Liver (tissue), 9 donors: Measurements from ENCODE around the gene ACAT2. TPM values are rescaled to one million over a fixed set of nuclear protein-coding genes. Genes with fewer than 3 reads are reported as not detected.

Experiments
- DNase-seq: peaks from one replicate; pipeline ENCODE4 v3.0.0-alpha.2; 2017; ENCODE audit warnings: low spot score
- H3K27ac ChIP-seq, 2 donors: one replicate each; pipeline ENCODE4 v1.7.0; 2013; ENCODE audit warnings: inconsistent platforms in 2 of 2, low read length in 2 of 2, control low read depth in 1 of 2, low read depth in 1 of 2, mild to moderate bottlenecking in 1 of 2
- H3K27me3 ChIP-seq, 4 donors: one replicate each; pipeline versions ENCODE4 v1.6.1 to v1.7.0; 2013; ENCODE audit warnings: low read length in 3 of 4, inconsistent platforms in 1 of 4, mild to moderate bottlenecking in 1 of 4, moderate library complexity in 1 of 4; ENCODE audit not compliant: control insufficient read depth in 4 of 4, insufficient read depth in 4 of 4
- H3K36me3 ChIP-seq, 4 donors: one replicate each; pipeline versions ENCODE4 v1.6.1 to v1.7.0; 2013; ENCODE audit warnings: low read length in 3 of 4, mild to moderate bottlenecking in 3 of 4, low read depth in 1 of 4, moderate library complexity in 1 of 4; ENCODE audit not compliant: control insufficient read depth in 4 of 4, insufficient read depth in 3 of 4
- H3K4me1 ChIP-seq, 4 donors: one replicate each; pipeline versions ENCODE4 v1.6.1 to v1.7.0; 2013; ENCODE audit warnings: low read length in 3 of 4, mild to moderate bottlenecking in 3 of 4, moderate library complexity in 1 of 4; ENCODE audit not compliant: control insufficient read depth in 4 of 4, insufficient read depth in 4 of 4
- H3K4me3 ChIP-seq, 3 donors: one replicate each; pipeline versions ENCODE4 v1.6.1 to v1.7.0; 2013; ENCODE audit warnings: low read length in 3 of 3, control low read depth in 1 of 3, low read depth in 1 of 3, mild to moderate bottlenecking in 1 of 3
- H3K9ac ChIP-seq, 2 donors: one replicate each; pipeline ENCODE4 v1.7.0; 2013; ENCODE audit warnings: low read length in 2 of 2, mild to moderate bottlenecking in 2 of 2, moderate library complexity in 2 of 2, control low read depth in 1 of 2, low read depth in 1 of 2
- H3K9me3 ChIP-seq, 4 donors: one replicate each; pipeline versions ENCODE4 v1.6.1 to v1.7.0; 2013; ENCODE audit warnings: low read length in 3 of 4; ENCODE audit not compliant: control insufficient read depth in 4 of 4
- ATF3 ChIP-seq: IDR thresholded peaks from 2 replicates; pipeline ENCODE4 v1.6.1; 2016; ENCODE audit warnings: antibody characterized with exemption
- CTCF ChIP-seq: fragments of 150-350 bp; IDR thresholded peaks from 2 replicates; pipeline ENCODE4 v1.5.1; 2017; ENCODE audit warnings: improper control_type of control experiment, low read depth, low read length; ENCODE audit not compliant: missing input control
- EGR1 ChIP-seq, 2 donors: IDR thresholded peaks; 2 replicates each; pipeline ENCODE4 v1.6.1; 2016 to 2018; ENCODE audit warnings: antibody characterized with exemption in 2 of 2, low read depth in 2 of 2
- FOXA1 ChIP-seq: IDR thresholded peaks from 2 replicates; pipeline ENCODE4 v1.6.1; 2016; ENCODE audit warnings: antibody characterized with exemption
- FOXA2 ChIP-seq: IDR thresholded peaks from 2 replicates; pipeline ENCODE4 v1.6.1; 2016; ENCODE audit warnings: antibody characterized with exemption
- GABPA ChIP-seq, 2 donors: IDR thresholded peaks in 1 of 2; conservative IDR thresholded peaks in 1 of 2; 2 replicates each; pipeline ENCODE4 v1.6.1; 2016; ENCODE audit warnings: antibody characterized with exemption in 2 of 2, mild to moderate bottlenecking in 1 of 2, moderate library complexity in 1 of 2
- HNF4A ChIP-seq, 2 donors: conservative IDR thresholded peaks; 2 replicates each; pipeline ENCODE4 v1.6.1; 2016; ENCODE audit warnings: antibody characterized with exemption in 2 of 2, mild to moderate bottlenecking in 2 of 2
- HNF4G ChIP-seq: IDR thresholded peaks from 2 replicates; pipeline ENCODE4 v1.6.1; 2016; ENCODE audit warnings: antibody characterized with exemption
- JUND ChIP-seq, 2 donors: IDR thresholded peaks; 2 replicates each; pipeline ENCODE4 v1.6.1; 2016; ENCODE audit warnings: antibody characterized with exemption in 2 of 2
- MAX ChIP-seq: IDR thresholded peaks from 2 replicates; pipeline ENCODE4 v1.6.1; 2016; ENCODE audit warnings: antibody characterized with exemption
- NR2F2 ChIP-seq: IDR thresholded peaks from 2 replicates; pipeline ENCODE4 v1.6.1; 2016; ENCODE audit warnings: antibody characterized with exemption
- RAD21 ChIP-seq, 2 donors: IDR thresholded peaks; 2 replicates each; pipeline ENCODE4 v1.6.1; 2016; ENCODE audit warnings: antibody characterized with exemption in 2 of 2, mild to moderate bottlenecking in 2 of 2
- REST ChIP-seq: IDR thresholded peaks from 2 replicates; pipeline ENCODE4 v1.6.1; 2016; ENCODE audit warnings: antibody characterized with exemption, mild to moderate bottlenecking
- RXRA ChIP-seq, 2 donors: IDR thresholded peaks; 2 replicates each; pipeline ENCODE4 v1.6.1; 2017 to 2018; ENCODE audit warnings: antibody characterized with exemption in 2 of 2, mild to moderate bottlenecking in 1 of 2
- SP1 ChIP-seq: IDR thresholded peaks from 2 replicates; pipeline ENCODE4 v1.6.1; 2018; ENCODE audit warnings: antibody characterized with exemption, mild to moderate bottlenecking
- TAF1 ChIP-seq: conservative IDR thresholded peaks from 2 replicates; pipeline ENCODE4 v1.6.1; 2016; ENCODE audit warnings: antibody characterized with exemption, mild to moderate bottlenecking
- YY1 ChIP-seq: IDR thresholded peaks from 2 replicates; pipeline ENCODE4 v1.6.1; 2016; ENCODE audit warnings: antibody characterized with exemption, mild to moderate bottlenecking
- WGBS: extraction: QIAGEN DNeasy Blood & Tissue Kit; methylation state at CpG from one replicate; pipeline ENCODE4 v1.1.7; 2013; 5-methylcytosine and 5-hydroxymethylcytosine counted together
- polyA plus RNA-seq, 2 donors: library from polyadenylated mRNA; stranded (reverse) in 1 of 2; unstranded in 1 of 2; fragments of 200-250 nt in 1 of 2; fragments of >200 nt in 1 of 2; fragmentation: Nextera tagmentation in 1 of 2; extraction: Ambion mirVana in 1 of 2; gene quantifications; one replicate each; pipeline versions ENCODE4 v1.2.1 to v1.2.3, GENCODE V29; 2013 to 2015
- total RNA-seq, 2 donors: library from RNA; depleted of rRNA; stranded (reverse); fragments of >200 nt; gene quantifications; one replicate each; pipeline ENCODE4 v1.2.3, GENCODE V29; 2014
- TF ChIP-seq, protein P1 (sequence below): IDR thresholded peaks from 2 replicates; pipeline ENCODE4 v1.6.1; 2016; ENCODE audit warnings: antibody characterized with exemption
- donor health status: healthy.
- donor health status: healthy.
- donor health status: healthy.
- donor health status: healthy.
- donor health status: healthy.

The ACAT2 gene
- total and polyA plus RNA-seq, 4 donors, result 68.2 to 116 (median 94.2) TPM

- TF ChIP-seq TAF1 (no peak), EGR1 (IDR thresholded peaks at IDR 0.05; ENCODE audit: low read depth in 2 of 2) (no peak), CTCF (no peak), FOXA2 (no peak), RXRA (IDR thresholded peaks at IDR 0.05) (no peak), FOXA1 (no peak), ATF3 (no peak), NR2F2 (no peak), REST (no peak), HNF4G (no peak), RAD21 (IDR thresholded peaks at IDR 0.05) (no peak), SP1 (no peak), GABPA (IDR thresholded peaks at IDR 0.05 in 1 of 2, conservative IDR thresholded peaks at IDR 0.05 in 1 of 2) (no peak), HNF4A (conservative IDR thresholded peaks at IDR 0.05) (no peak), MAX (no peak), JUND (IDR thresholded peaks at IDR 0.05) (no peak), YY1 (no peak)
- TF ChIP-seq, protein P1, sequence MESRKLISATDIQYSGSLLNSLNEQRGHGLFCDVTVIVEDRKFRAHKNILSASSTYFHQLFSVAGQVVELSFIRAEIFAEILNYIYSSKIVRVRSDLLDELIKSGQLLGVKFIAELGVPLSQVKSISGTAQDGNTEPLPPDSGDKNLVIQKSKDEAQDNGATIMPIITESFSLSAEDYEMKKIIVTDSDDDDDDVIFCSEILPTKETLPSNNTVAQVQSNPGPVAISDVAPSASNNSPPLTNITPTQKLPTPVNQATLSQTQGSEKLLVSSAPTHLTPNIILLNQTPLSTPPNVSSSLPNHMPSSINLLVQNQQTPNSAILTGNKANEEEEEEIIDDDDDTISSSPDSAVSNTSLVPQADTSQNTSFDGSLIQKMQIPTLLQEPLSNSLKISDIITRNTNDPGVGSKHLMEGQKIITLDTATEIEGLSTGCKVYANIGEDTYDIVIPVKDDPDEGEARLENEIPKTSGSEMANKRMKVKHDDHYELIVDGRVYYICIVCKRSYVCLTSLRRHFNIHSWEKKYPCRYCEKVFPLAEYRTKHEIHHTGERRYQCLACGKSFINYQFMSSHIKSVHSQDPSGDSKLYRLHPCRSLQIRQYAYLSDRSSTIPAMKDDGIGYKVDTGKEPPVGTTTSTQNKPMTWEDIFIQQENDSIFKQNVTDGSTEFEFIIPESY, result no peak
- no peak for DNase-seq
- 91% methylated on average over 10 of the region's 10 CpGs for WGBS
- H3K36me3 ChIP-seq, result peaks cover 0 to 2% (median 2%) of the 10 kb centered on the region in 4 donors
- H3K4me3 ChIP-seq, result no peak overlapping the region
- H3K4me1 ChIP-seq, result no peaks in the 10 kb centered on the region
- no peak overlapping the region for H3K9ac ChIP-seq
- H3K27me3 ChIP-seq, result no peaks in the 10 kb centered on the region
- H3K27ac ChIP-seq, result no peak overlapping the region
- H3K9me3 ChIP-seq, result no peaks in the 10 kb centered on the region
These were observed 42.7 kb downstream of the ACAT2 start for GRCh38 chr6:159804504-159804903.
